ENCODE measurements around the gene SMIM11.

GRCh38 chr21:34342476-34342875, 32.8 kb upstream of the SMIM11 start:
- TF ChIP-seq CTCF (conservative IDR thresholded peaks at IDR 0.05; ENCODE audit: low read depth, low read length) (no peak), EZH2 (IDR thresholded peaks at IDR 0.05; ENCODE audit: borderline replicate concordance, low read depth, low read length, poor library complexity, severe bottlenecking) (no peak)

Measured in A673 (cell line).